Measurements from ENCODE around the gene PPP3CA. TPM values are rescaled to one million over a fixed set of nuclear protein-coding genes. Genes with fewer than 3 reads are reported as not detected.

The PPP3CA gene
- total and polyA plus RNA-seq, 2 of the 13 experiments (the other 11 are each of a cell fraction or from before 2014, with no cell fraction given) = 4.8 to 13.2 TPM

GRCh38 chr4:101262683-101263082, 84.6 kb downstream of the PPP3CA start (continued):
- TF ChIP-seq REST (IDR thresholded peaks at IDR 0.05; ENCODE audit: borderline replicate concordance in 1 of 2, low read depth in 1 of 2, low read length in 2 of 2) (no peak), ZSCAN12 (CRISPR knock-in tag; IDR thresholded peaks at IDR 0.05) (no peak)
- TF ChIP-seq, protein P1, sequence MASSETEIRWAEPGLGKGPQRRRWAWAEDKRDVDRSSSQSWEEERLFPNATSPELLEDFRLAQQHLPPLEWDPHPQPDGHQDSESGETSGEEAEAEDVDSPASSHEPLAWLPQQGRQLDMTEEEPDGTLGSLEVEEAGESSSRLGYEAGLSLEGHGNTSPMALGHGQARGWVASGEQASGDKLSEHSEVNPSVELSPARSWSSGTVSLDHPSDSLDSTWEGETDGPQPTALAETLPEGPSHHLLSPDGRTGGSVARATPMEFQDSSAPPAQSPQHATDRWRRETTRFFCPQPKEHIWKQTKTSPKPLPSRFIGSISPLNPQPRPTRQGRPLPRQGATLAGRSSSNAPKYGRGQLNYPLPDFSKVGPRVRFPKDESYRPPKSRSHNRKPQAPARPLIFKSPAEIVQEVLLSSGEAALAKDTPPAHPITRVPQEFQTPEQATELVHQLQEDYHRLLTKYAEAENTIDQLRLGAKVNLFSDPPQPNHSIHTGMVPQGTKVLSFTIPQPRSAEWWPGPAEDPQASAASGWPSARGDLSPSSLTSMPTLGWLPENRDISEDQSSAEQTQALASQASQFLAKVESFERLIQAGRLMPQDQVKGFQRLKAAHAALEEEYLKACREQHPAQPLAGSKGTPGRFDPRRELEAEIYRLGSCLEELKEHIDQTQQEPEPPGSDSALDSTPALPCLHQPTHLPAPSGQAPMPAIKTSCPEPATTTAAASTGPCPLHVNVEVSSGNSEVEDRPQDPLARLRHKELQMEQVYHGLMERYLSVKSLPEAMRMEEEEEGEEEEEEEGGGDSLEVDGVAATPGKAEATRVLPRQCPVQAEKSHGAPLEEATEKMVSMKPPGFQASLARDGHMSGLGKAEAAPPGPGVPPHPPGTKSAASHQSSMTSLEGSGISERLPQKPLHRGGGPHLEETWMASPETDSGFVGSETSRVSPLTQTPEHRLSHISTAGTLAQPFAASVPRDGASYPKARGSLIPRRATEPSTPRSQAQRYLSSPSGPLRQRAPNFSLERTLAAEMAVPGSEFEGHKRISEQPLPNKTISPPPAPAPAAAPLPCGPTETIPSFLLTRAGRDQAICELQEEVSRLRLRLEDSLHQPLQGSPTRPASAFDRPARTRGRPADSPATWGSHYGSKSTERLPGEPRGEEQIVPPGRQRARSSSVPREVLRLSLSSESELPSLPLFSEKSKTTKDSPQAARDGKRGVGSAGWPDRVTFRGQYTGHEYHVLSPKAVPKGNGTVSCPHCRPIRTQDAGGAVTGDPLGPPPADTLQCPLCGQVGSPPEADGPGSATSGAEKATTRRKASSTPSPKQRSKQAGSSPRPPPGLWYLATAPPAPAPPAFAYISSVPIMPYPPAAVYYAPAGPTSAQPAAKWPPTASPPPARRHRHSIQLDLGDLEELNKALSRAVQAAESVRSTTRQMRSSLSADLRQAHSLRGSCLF (CRISPR knock-in tag; IDR thresholded peaks at IDR 0.05; ENCODE audit: borderline replicate concordance) = no peak

DNA sequence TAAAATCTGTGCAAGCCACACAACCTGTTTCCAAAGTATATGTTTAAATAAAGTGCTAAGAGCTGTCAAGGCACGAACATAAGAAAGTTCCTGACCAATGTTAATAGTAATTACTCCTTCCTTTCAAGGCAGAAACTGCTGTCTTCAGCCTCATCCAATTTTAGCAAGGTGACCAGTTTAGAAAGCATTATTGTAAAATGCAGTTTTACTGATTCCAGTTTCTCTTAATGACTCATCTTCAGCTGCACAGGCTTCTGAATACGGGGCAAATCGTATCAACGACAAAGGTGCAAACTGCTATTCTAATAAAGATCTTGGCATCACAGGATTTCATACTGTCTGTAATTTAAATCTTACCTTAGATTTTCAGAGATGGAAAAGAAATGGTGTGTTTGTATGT, 87.5 kb downstream of the PPP3CA start:
- peaks cover 38% of the 10 kb centered on the region for H3K4me1 ChIP-seq (ENCODE audit: insufficient read depth, low read length)
- intact Hi-C loops (cut with micrococcal nuclease; ENCODE audit: unreplicated experiment) (no loop called here), in situ Hi-C loops (cut with HindIII; ENCODE audit: extremely low pct_ligation_motif_present, low pct_unique_long_range_greater_than_20kb) (no loop called here)
- 93% methylated on average over 4 of the region's 4 CpGs for WGBS (ENCODE audit: low lambda C conversion rate)
- no peaks in the 10 kb centered on the region for H3K36me3 ChIP-seq (replicated peaks in 1 of 2; ENCODE audit: control insufficient read depth in 1 of 2, insufficient read depth in 2 of 2, low read length in 2 of 2)
- DNase-seq (ENCODE audit: low spot score) (no peak), ATAC-seq (no peak), FAIRE-seq (no peak)
- ChIA-PET CTCF (ENCODE audit: low intra/inter-chr PET ratio, low total read pairs) (no interaction called here), POLR2A (no interaction called here)
- peaks cover 8% of the 10 kb centered on the region for H3K79me2 ChIP-seq (ENCODE audit: insufficient read depth, low read length)
- BruUV-seq (replicated peaks) = no TSS peak
- H3K27ac ChIP-seq (ENCODE audit: extremely low read length, insufficient read depth, low read length) = no peak overlapping the region
- H3K4me3 ChIP-seq (replicated peaks in 1 of 3; ENCODE audit: insufficient read depth in 1 of 3, low read depth in 2 of 3, low read length in 3 of 3) = no peak overlapping the region
- no peak overlapping the region for H3K4me2 ChIP-seq (ENCODE audit: low read depth, low read length)
- no peak overlapping the region for H3K9ac ChIP-seq (ENCODE audit: insufficient read depth, low read depth, low read length)
- H4K20me1 ChIP-seq (ENCODE audit: insufficient read depth, low read length) = no peaks in the 10 kb centered on the region; the same call in 1 of the 2 replicates
- H2AFZ ChIP-seq (ENCODE audit: low read length) = no peak overlapping the region
- no peaks in the 10 kb centered on the region for H3K27me3 ChIP-seq (ENCODE audit: control insufficient read depth in 1 of 2, insufficient read depth in 2 of 2, low read length in 2 of 2)
- H3K9me3 ChIP-seq (ENCODE audit: low read length) = no peaks in the 10 kb centered on the region
- TF ChIP-seq MIER3 (CRISPR knock-in tag; IDR thresholded peaks at IDR 0.05; ENCODE audit: borderline replicate concordance) = no peak
- no peak for TF ChIP-seq ZNF747 (CRISPR knock-in tag; IDR thresholded peaks at IDR 0.05; ENCODE audit: borderline replicate concordance)
- TF ChIP-seq BHLHE40 (IDR thresholded peaks at IDR 0.05; ENCODE audit: low read length) = no peak
- TF ChIP-seq, protein P2, sequence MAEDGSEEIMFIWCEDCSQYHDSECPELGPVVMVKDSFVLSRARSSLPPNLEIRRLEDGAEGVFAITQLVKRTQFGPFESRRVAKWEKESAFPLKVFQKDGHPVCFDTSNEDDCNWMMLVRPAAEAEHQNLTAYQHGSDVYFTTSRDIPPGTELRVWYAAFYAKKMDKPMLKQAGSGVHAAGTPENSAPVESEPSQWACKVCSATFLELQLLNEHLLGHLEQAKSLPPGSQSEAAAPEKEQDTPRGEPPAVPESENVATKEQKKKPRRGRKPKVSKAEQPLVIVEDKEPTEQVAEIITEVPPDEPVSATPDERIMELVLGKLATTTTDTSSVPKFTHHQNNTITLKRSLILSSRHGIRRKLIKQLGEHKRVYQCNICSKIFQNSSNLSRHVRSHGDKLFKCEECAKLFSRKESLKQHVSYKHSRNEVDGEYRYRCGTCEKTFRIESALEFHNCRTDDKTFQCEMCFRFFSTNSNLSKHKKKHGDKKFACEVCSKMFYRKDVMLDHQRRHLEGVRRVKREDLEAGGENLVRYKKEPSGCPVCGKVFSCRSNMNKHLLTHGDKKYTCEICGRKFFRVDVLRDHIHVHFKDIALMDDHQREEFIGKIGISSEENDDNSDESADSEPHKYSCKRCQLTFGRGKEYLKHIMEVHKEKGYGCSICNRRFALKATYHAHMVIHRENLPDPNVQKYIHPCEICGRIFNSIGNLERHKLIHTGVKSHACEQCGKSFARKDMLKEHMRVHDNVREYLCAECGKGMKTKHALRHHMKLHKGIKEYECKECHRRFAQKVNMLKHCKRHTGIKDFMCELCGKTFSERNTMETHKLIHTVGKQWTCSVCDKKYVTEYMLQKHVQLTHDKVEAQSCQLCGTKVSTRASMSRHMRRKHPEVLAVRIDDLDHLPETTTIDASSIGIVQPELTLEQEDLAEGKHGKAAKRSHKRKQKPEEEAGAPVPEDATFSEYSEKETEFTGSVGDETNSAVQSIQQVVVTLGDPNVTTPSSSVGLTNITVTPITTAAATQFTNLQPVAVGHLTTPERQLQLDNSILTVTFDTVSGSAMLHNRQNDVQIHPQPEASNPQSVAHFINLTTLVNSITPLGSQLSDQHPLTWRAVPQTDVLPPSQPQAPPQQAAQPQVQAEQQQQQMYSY (CRISPR knock-in tag; IDR thresholded peaks at IDR 0.05) = no peak
- no peak for TF ChIP-seq PATZ1 (CRISPR knock-in tag; IDR thresholded peaks at IDR 0.05)
